Endothelial cell of umbilical vein (primary cell): Measurements from ENCODE around the gene OLFML2B. TPM values are rescaled to one million over a fixed set of nuclear protein-coding genes. Genes with fewer than 3 reads are reported as not detected.

Experiments used
- BruUV-seq: library from RNA; stranded (reverse); fragments of 400-500 nt; replicated peaks from 2 replicates; lab custom pipeline; 2021; lab: Mats Ljungman, UMichigan
- CTCF ChIA-PET: fragments of 300-600, 350-600 bp; sonication (Branson Sonifier 250); formaldehyde crosslinking; loops from one replicate; lab custom pipeline; 2021; ENCODE audit warnings: antibody characterized with exemption, inconsistent platforms; lab: Charles Lee
- POLR2A ChIA-PET: fragments of 300-600, 350-600 bp; sonication (Branson Sonifier 250); formaldehyde crosslinking; loops from one replicate; lab custom pipeline; 2021; ENCODE audit warnings: antibody characterized with exemption, inconsistent platforms; lab: Charles Lee
- DNase-seq: peaks from one replicate; pipeline ENCODE4 v3.0.0-alpha.2; 2011; ENCODE audit warnings: low read depth, low spot score
- FAIRE-seq: peaks from 2 replicates; lab custom pipeline; 2011; peaks lifted over from hg19 to GRCh38; lab: Jason Lieb, UNC
- H2AFZ ChIP-seq: 2 replicates; pipeline ENCODE4 v1.6.0; 2012; ENCODE audit warnings: low read depth, low read length, control low read depth, inconsistent platforms
- H3K27ac ChIP-seq: 2 replicates; pipeline ENCODE4 v1.5.1; 2011; ENCODE audit warnings: low read depth, mild to moderate bottlenecking, control low read depth, low read length, moderate library complexity; ENCODE audit not compliant: insufficient read depth
- H3K27me3 ChIP-seq, 2 experiments: 2 replicates each; pipeline versions ENCODE4 v1.6.0 to v1.6.1; 2011; ENCODE audit warnings: low read length in 2 of 2, mixed read lengths in 1 of 2; ENCODE audit not compliant: control insufficient read depth in 2 of 2, insufficient read depth in 2 of 2
- H3K36me3 ChIP-seq, 2 experiments: 2 replicates in 1 of 2; 3 replicates in 1 of 2; pipeline ENCODE4 v1.5.1; 2011; ENCODE audit warnings: low read length in 2 of 2, mild to moderate bottlenecking in 1 of 2, moderate library complexity in 1 of 2; ENCODE audit not compliant: control insufficient read depth in 2 of 2, insufficient read depth in 2 of 2; ENCODE audit errors: extremely low read depth in 1 of 2
- H3K4me1 ChIP-seq: 3 replicates; pipeline ENCODE4 v1.5.1; 2011; ENCODE audit warnings: mild to moderate bottlenecking, low read length; ENCODE audit not compliant: control insufficient read depth, insufficient read depth; ENCODE audit errors: extremely low read depth
- H3K4me2 ChIP-seq: 2 replicates; pipeline ENCODE4 v1.6.1; 2011; ENCODE audit warnings: low read length, control low read depth, mixed read lengths; ENCODE audit not compliant: insufficient read depth
- H3K4me3 ChIP-seq, 3 experiments: fragments of 200-600 bp in 1 of 3; sonication (generic), shearing (Covaris generic) in 1 of 3; replicated peaks in 1 of 3; 2 replicates each; pipeline ENCODE4 v1.5.1; 2011 to 2016; ENCODE audit warnings: control low read depth in 3 of 3, low read length in 3 of 3, mild to moderate bottlenecking in 2 of 3, inconsistent platforms in 1 of 3, low read depth in 1 of 3, moderate library complexity in 1 of 3; ENCODE audit not compliant: insufficient read depth in 1 of 3
- H3K79me2 ChIP-seq: 2 replicates; pipeline ENCODE4 v1.6.0; 2012; ENCODE audit warnings: low read length, inconsistent platforms; ENCODE audit not compliant: control insufficient read depth, insufficient read depth
- H3K9ac ChIP-seq: replicated peaks from 2 replicates; pipeline ENCODE3; 2011; ENCODE audit warnings: low read length, control low read depth; ENCODE audit not compliant: insufficient read depth; ENCODE audit errors: extremely low read depth
- H3K9me1 ChIP-seq: replicated peaks from 3 replicates; pipeline ENCODE4 v1.6.0; 2011; ENCODE audit warnings: mild to moderate bottlenecking, low read length; ENCODE audit not compliant: control insufficient read depth, insufficient read depth; ENCODE audit errors: extremely low read depth
- H3K9me3 ChIP-seq: replicated peaks from 2 replicates; pipeline ENCODE4 v1.5.1; 2012; ENCODE audit warnings: low read length, inconsistent platforms; ENCODE audit not compliant: control insufficient read depth, insufficient read depth
- H4K20me1 ChIP-seq: replicated peaks from 2 replicates; pipeline ENCODE3; 2011; ENCODE audit warnings: mild to moderate bottlenecking, low read length; ENCODE audit not compliant: control insufficient read depth, insufficient read depth; ENCODE audit errors: extremely low read depth
- EZH2 ChIP-seq: IDR thresholded peaks from 2 replicates; pipeline ENCODE4 v1.6.1; 2012; ENCODE audit warnings: borderline replicate concordance, low read depth, mild to moderate bottlenecking, moderate library complexity, low read length, inconsistent platforms; ENCODE audit not compliant: severe bottlenecking
- FOS ChIP-seq: IDR thresholded peaks from 2 replicates; pipeline ENCODE4 v1.6.1; 2011; ENCODE audit warnings: mild to moderate bottlenecking, low read length, moderate library complexity, borderline replicate concordance; ENCODE audit not compliant: insufficient read depth
- GATA2 ChIP-seq: IDR thresholded peaks from 2 replicates; pipeline ENCODE4 v1.7.0; 2011; ENCODE audit warnings: low read depth, mild to moderate bottlenecking, moderate library complexity, mixed read lengths, low read length; ENCODE audit not compliant: insufficient read length, insufficient read depth
- JUN ChIP-seq: IDR thresholded peaks from 2 replicates; pipeline ENCODE4 v1.6.1; 2011; ENCODE audit warnings: borderline replicate concordance, low read depth; ENCODE audit not compliant: insufficient read length, insufficient read depth
- MYC ChIP-seq: IDR thresholded peaks from one replicate; pipeline ENCODE4 v1.6.1; 2011; ENCODE audit warnings: mild to moderate bottlenecking, low read depth, low read length
- POLR2A ChIP-seq: IDR thresholded peaks from 2 replicates; pipeline ENCODE4 v1.6.1; 2012; ENCODE audit warnings: low read depth, mild to moderate bottlenecking, control low read depth, low read length
- POLR2AphosphoS5 ChIP-seq: IDR thresholded peaks from 2 replicates; pipeline ENCODE4 v1.6.1; 2012; ENCODE audit warnings: low read depth, mild to moderate bottlenecking, control low read depth, low read length, moderate library complexity; ENCODE audit not compliant: insufficient read depth
- dilution Hi-C: fragments of 300-500 bp; cut with MboI; formaldehyde crosslinking; loops from one replicate; pipeline ENCODE4 v1.15.0; 2019; ENCODE audit warnings: low sequenced_read_pairs; ENCODE audit not compliant: extremely low pct_ligation_motif_present
- intact Hi-C: fragments of 100-400 bp; cut with micrococcal nuclease; formaldehyde crosslinking; loops from one replicate; pipeline ENCODE4 v1.10.0; 2022
- polyA plus RNA-seq, 4 experiments: library from polyadenylated mRNA; depleted of rRNA in 3 of 4; stranded (reverse) in 3 of 4; unstranded in 1 of 4; fragments of >200 nt; gene quantifications; 2 replicates each; pipeline versions ENCODE4 v1.2.1 to v1.2.3, GENCODE V29; 2011 to 2012; ENCODE audit warnings: missing spikeins in 1 of 4
- total RNA-seq: library from RNA; stranded (reverse); gene quantifications from 2 replicates; pipeline ENCODE4 v1.2.3, GENCODE V29; 2021
- TF ChIP-seq, protein P1 (sequence below): IDR thresholded peaks from 2 replicates; pipeline ENCODE4 v1.6.1; 2011; ENCODE audit not compliant: insufficient read depth, insufficient read length
- TF ChIP-seq, protein P2 (sequence below), 2 donors: IDR thresholded peaks; 1 replicate in 1 of 2; 2 replicates in 1 of 2; pipeline ENCODE4 v1.5.1; 2011; ENCODE audit warnings: low read length in 2 of 2, mild to moderate bottlenecking in 2 of 2, moderate library complexity in 2 of 2, control low read depth in 1 of 2, inconsistent platforms in 1 of 2, low read depth in 1 of 2; ENCODE audit not compliant: insufficient read depth in 1 of 2; ENCODE audit errors: extremely low read depth in 1 of 2

OLFML2B gene
- total and polyA plus RNA-seq, 2 donors (not counting 3 experiments of a cell fraction or from before 2014, with no cell fraction given) = 0.58 to 0.62 TPM

DNA sequence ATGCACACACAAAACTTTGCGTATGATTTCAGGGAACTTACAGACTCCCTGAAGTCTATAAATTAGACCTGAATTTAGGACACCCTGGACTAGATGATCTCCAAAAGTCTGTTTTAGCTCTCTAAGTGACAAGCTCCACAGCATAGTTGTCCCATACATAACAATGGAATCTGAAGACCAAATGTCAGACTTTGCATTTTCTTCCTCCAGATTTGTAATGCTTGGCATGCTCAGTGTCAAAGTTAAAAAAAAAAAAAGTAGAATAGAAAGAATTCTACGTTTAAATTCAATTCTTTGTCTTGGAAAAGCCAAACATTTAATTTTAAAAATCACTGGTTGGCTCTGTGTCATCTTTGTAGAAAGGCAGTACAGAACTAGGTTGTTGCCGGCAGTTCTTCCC lies 66.7 kb downstream of the OLFML2B start:
- CTCF ChIA-PET = no interaction called here
- TF ChIP-seq JUN (no peak), MYC (no peak), FOS (no peak), EZH2 (no peak), GATA2 (no peak), POLR2A (no peak), POLR2AphosphoS5 (no peak)
- TF ChIP-seq, protein P1, sequence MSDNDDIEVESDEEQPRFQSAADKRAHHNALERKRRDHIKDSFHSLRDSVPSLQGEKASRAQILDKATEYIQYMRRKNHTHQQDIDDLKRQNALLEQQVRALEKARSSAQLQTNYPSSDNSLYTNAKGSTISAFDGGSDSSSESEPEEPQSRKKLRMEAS = no peak
- TF ChIP-seq, protein P2, sequence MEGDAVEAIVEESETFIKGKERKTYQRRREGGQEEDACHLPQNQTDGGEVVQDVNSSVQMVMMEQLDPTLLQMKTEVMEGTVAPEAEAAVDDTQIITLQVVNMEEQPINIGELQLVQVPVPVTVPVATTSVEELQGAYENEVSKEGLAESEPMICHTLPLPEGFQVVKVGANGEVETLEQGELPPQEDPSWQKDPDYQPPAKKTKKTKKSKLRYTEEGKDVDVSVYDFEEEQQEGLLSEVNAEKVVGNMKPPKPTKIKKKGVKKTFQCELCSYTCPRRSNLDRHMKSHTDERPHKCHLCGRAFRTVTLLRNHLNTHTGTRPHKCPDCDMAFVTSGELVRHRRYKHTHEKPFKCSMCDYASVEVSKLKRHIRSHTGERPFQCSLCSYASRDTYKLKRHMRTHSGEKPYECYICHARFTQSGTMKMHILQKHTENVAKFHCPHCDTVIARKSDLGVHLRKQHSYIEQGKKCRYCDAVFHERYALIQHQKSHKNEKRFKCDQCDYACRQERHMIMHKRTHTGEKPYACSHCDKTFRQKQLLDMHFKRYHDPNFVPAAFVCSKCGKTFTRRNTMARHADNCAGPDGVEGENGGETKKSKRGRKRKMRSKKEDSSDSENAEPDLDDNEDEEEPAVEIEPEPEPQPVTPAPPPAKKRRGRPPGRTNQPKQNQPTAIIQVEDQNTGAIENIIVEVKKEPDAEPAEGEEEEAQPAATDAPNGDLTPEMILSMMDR (IDR thresholded peaks at IDR 0.05; ENCODE audit: extremely low read depth in 1 of 2, insufficient read depth in 1 of 2, low read depth in 1 of 2, low read length in 2 of 2) = no peak

More for the DNA sequence above, 66.7 kb downstream of the OLFML2B start:
- FAIRE-seq (no peak), DNase-seq (no peak)
- no TSS peak for BruUV-seq
- Histone ChIP-seq H3K4me1 (peaks cover 11% of the 10 kb centered on the region), H3K4me3 (no peak overlapping the region), H3K9me3 (no peaks in the 10 kb centered on the region), H3K9me1 (no peaks in the 10 kb centered on the region), H3K36me3 (peaks cover 3 to 7% of the 10 kb centered on the region in 2 experiments), H3K4me2 (no peak overlapping the region), H2AFZ (no peak overlapping the region), H3K79me2 (no peaks in the 10 kb centered on the region), H3K27me3 (no peaks in the 10 kb centered on the region), H4K20me1 (no peaks in the 10 kb centered on the region), H3K9ac (no peak overlapping the region), H3K27ac (no peak overlapping the region)
- POLR2A ChIA-PET = no interaction called here
- intact Hi-C loops = no loop called here
- dilution Hi-C loops = no loop called here
